Measurements from ENCODE around the gene HOXC9. TPM values are rescaled to one million over a fixed set of nuclear protein-coding genes. Genes with fewer than 3 reads are reported as not detected.
A peak's percentile ranks its signal among the peaks of the same experiment; 100 is the strongest.

The HOXC9 gene
- total RNA-seq, 1 experiment from 2014 or later, result 11.3 TPM

- Histone ChIP-seq H3K4me3 (replicated peaks in 1 of 2; ENCODE audit: low read depth in 1 of 2, low read length in 2 of 2) (no peak overlapping the region), H2AFZ (ENCODE audit: low read depth, low read length, poor library complexity, severe bottlenecking) (no peak overlapping the region), H3K4me2 (ENCODE audit: low read length) (no peak overlapping the region), H3K27me3 (ENCODE audit: insufficient read depth, low read length) (no peaks in the 10 kb centered on the region), H3K36me3 (ENCODE audit: control insufficient read depth in 1 of 2, insufficient read depth in 2 of 2, low read length in 2 of 2) (no peaks in the 10 kb centered on the region), H3K9ac (ENCODE audit: low read length) (no peak overlapping the region), H3K27ac (ENCODE audit: low read depth, low read length) (no peak overlapping the region), H3K79me2 (ENCODE audit: insufficient read depth, low read length) (no peaks in the 10 kb centered on the region), H3K9me2 (ENCODE audit: insufficient read depth) (no peaks in the 10 kb centered on the region), H3K9me3 (ENCODE audit: control insufficient read depth in 1 of 2, insufficient read depth in 1 of 2, low read depth in 1 of 2, low read length in 2 of 2) (no peaks in the 10 kb centered on the region), H4K20me1 (ENCODE audit: insufficient read depth) (no peaks in the 10 kb centered on the region), H3K4me1 (ENCODE audit: control insufficient read depth in 1 of 2, insufficient read depth in 2 of 2, low read length in 2 of 2) (peaks cover 4 to 17% of the 10 kb centered on the region in 2 experiments)
- ChIA-PET POLR2A (interaction anchor here (0.6 to 1.3 kb wide), 3 partner anchors 10 to 47 kb away, joined by 3 read pairs; partner anchors contain the start of gene HOXC9), CTCF (interaction anchor here (0.7 to 5.7 kb wide), 10 partner anchors 9 to 228 kb away, joined by 3 to 35 read pairs (median 6); no protein-coding TSS in a partner anchor), RAD21 (ENCODE audit: low non-redundant PET in 1 of 2, low total read pairs in 2 of 2, uncharacterized antibody in 2 of 2, unreplicated experiment in 2 of 2) (no interaction called here)
- DNase-seq (ENCODE audit: low read depth, low spot score), result no peak
- ATAC-seq, result no peak
- TF ChIP-seq SP1 (IDR thresholded peaks at IDR 0.05; ENCODE audit: low read depth) (no peak), EZH2 (IDR thresholded peaks at IDR 0.05) (no peak), ZNF274 (IDR thresholded peaks at IDR 0.05; ENCODE audit: low read depth, low read length) (no peak), EGR1 (IDR thresholded peaks at IDR 0.05; ENCODE audit: low read depth) (no peak), EZH2phosphoT487 (IDR thresholded peaks at IDR 0.05; ENCODE audit: borderline replicate concordance) (no peak), ELF1 (IDR thresholded peaks at IDR 0.05; ENCODE audit: borderline replicate concordance, low read depth) (no peak)
- intact Hi-C loops (cut with micrococcal nuclease), result loop anchor here (2.0 to 5.0 kb wide), 3 partner anchors 215 to 229 kb away; no protein-coding TSS in a partner anchor
- BruUV-seq (replicated peaks), result no TSS peak
These were observed 14.3 kb upstream of the HOXC9 start for GRCh38 chr12:53985692-53985993.

GRCh38 chr12:53985994-53986685 is 13.8 kb upstream of the HOXC9 start:
- ATAC-seq (no peak), DNase-seq (ENCODE audit: low read depth, low spot score) (no peak)
- intact Hi-C loops (cut with micrococcal nuclease), result loop anchor here (2.0 to 5.0 kb wide), 3 partner anchors 215 to 229 kb away; no protein-coding TSS in a partner anchor
- Histone ChIP-seq H4K20me1 (ENCODE audit: insufficient read depth) (no peaks in the 10 kb centered on the region), H3K9me3 (ENCODE audit: control insufficient read depth in 1 of 2, insufficient read depth in 1 of 2, low read depth in 1 of 2, low read length in 2 of 2) (no peaks in the 10 kb centered on the region), H3K9ac (ENCODE audit: low read length) (no peak overlapping the region), H3K4me1 (ENCODE audit: control insufficient read depth in 1 of 2, insufficient read depth in 2 of 2, low read length in 2 of 2) (peaks cover 4 to 17% of the 10 kb centered on the region in 2 experiments), H3K4me3 (replicated peaks in 1 of 2; ENCODE audit: low read depth in 1 of 2, low read length in 2 of 2) (no peak overlapping the region), H3K9me2 (ENCODE audit: insufficient read depth) (no peaks in the 10 kb centered on the region), H3K79me2 (ENCODE audit: insufficient read depth, low read length) (no peaks in the 10 kb centered on the region), H3K27ac (ENCODE audit: low read depth, low read length) (no peak overlapping the region), H3K4me2 (ENCODE audit: low read length) (no peak overlapping the region), H3K27me3 (ENCODE audit: insufficient read depth, low read length) (no peaks in the 10 kb centered on the region), H3K36me3 (ENCODE audit: control insufficient read depth in 1 of 2, insufficient read depth in 2 of 2, low read length in 2 of 2) (no peaks in the 10 kb centered on the region), H2AFZ (ENCODE audit: low read depth, low read length, poor library complexity, severe bottlenecking) (no peak overlapping the region)
- POLR2A ChIA-PET, result interaction anchor here (1.0 kb wide), 1 partner anchor 9 kb away, joined by 3 read pairs; no protein-coding TSS in a partner anchor
- CTCF ChIA-PET, result interaction anchor here (1.0 to 5.7 kb wide), 6 partner anchors 18 to 229 kb away, joined by 3 to 35 read pairs (median 6); no protein-coding TSS in a partner anchor
- TSS peak; percentile 32 for BruUV-seq (replicated peaks)
- RAD21 ChIA-PET (ENCODE audit: low non-redundant PET in 1 of 2, low total read pairs in 2 of 2, uncharacterized antibody in 2 of 2, unreplicated experiment in 2 of 2), result no interaction called here
- TF ChIP-seq FOSL1 (IDR thresholded peaks at IDR 0.05; ENCODE audit: low read depth), result no peak
- TF ChIP-seq CBX3 (IDR thresholded peaks at IDR 0.05; ENCODE audit: low read depth), result no peak
- TF ChIP-seq YY1 (IDR thresholded peaks at IDR 0.05; ENCODE audit: extremely low read depth, insufficient replicate concordance, low read depth, low read length), result no peak
- TF ChIP-seq ZBTB33 (IDR thresholded peaks at IDR 0.05; ENCODE audit: extremely low read depth, insufficient replicate concordance, low read length), result no peak
- no peak for TF ChIP-seq CEBPB (IDR thresholded peaks at IDR 0.05; ENCODE audit: low read depth)
- TF ChIP-seq CTCF (IDR thresholded peaks at IDR 0.05 in 2 of 3, conservative IDR thresholded peaks at IDR 0.05 in 1 of 3; ENCODE audit: borderline replicate concordance in 1 of 3, insufficient read depth in 1 of 3, low read depth in 2 of 3, low read length in 2 of 3), result no peak
- TF ChIP-seq SRF (IDR thresholded peaks at IDR 0.05; ENCODE audit: low read depth), result no peak
- TF ChIP-seq ZNF274 (IDR thresholded peaks at IDR 0.05; ENCODE audit: low read depth, low read length), result no peak
- TF ChIP-seq EZH2 (IDR thresholded peaks at IDR 0.05), result no peak
- TF ChIP-seq RAD21 (IDR thresholded peaks at IDR 0.05; ENCODE audit: low read depth), result no peak
- no peak for TF ChIP-seq TCF7L2 (IDR thresholded peaks at IDR 0.05; ENCODE audit: borderline replicate concordance, extremely low read depth, insufficient read depth, insufficient read length)
- TF ChIP-seq ZFX (IDR thresholded peaks at IDR 0.05), result no peak
- no peak for TF ChIP-seq POLR2A (IDR thresholded peaks at IDR 0.05; ENCODE audit: borderline replicate concordance, extremely low read depth, insufficient read depth, insufficient read length)

Data from HCT116 (cell line).